ENCODE data around the gene ACOT9. TPM values are rescaled to one million over a fixed set of nuclear protein-coding genes. Genes with fewer than 3 reads are reported as not detected.

The ACOT9 gene
- polyA plus RNA-seq, 1 donor from 2014 or later = 3.1 TPM

GRCh38 chrX:23673108-23673507 lies 70.0 kb downstream of the ACOT9 start:
- Histone ChIP-seq H3F3A (ENCODE audit: insufficient read depth, low read length, poor library complexity, severe bottlenecking) (no peaks in the 10 kb centered on the region), H2AFZ (ENCODE audit: low read depth, low read length) (no peak overlapping the region), H3K36me3 (ENCODE audit: insufficient read depth, low read length) (no peaks in the 10 kb centered on the region), H3K4me2 (ENCODE audit: low read length) (no peak overlapping the region), H4K20me1 (ENCODE audit: insufficient read depth) (no peaks in the 10 kb centered on the region), H3K9me3 (ENCODE audit: low read length) (no peaks in the 10 kb centered on the region), H3K27me3 (ENCODE audit: insufficient read depth, low read depth, low read length) (no peaks in the 10 kb centered on the region), H3K79me2 (replicated peaks; ENCODE audit: insufficient read depth, low read length) (no peaks in the 10 kb centered on the region), H3K9me2 (ENCODE audit: insufficient read depth, low read length) (no peaks in the 10 kb centered on the region), H3K27ac (ENCODE audit: low read length) (no peak overlapping the region), H3K9ac (ENCODE audit: low read length) (no peak overlapping the region), H3K4me3 (ENCODE audit: low read length) (no peak overlapping the region)
- TF ChIP-seq SMC3 (conservative IDR thresholded peaks at IDR 0.05; ENCODE audit: poor library complexity) (no peak), TAF1 (IDR thresholded peaks at IDR 0.05; ENCODE audit: low read depth) (no peak), RAD21 (conservative IDR thresholded peaks at IDR 0.05) (no peak), EP300 (conservative IDR thresholded peaks at IDR 0.05; ENCODE audit: poor library complexity, severe bottlenecking) (no peak), MXI1 (conservative IDR thresholded peaks at IDR 0.05; ENCODE audit: poor library complexity, severe bottlenecking) (no peak), POLR2AphosphoS5 (IDR thresholded peaks at IDR 0.05) (no peak), EZH2 (IDR thresholded peaks at IDR 0.05; ENCODE audit: borderline replicate concordance, insufficient read depth, low read length, poor library complexity, severe bottlenecking) (no peak)
- TF ChIP-seq, protein P1, sequence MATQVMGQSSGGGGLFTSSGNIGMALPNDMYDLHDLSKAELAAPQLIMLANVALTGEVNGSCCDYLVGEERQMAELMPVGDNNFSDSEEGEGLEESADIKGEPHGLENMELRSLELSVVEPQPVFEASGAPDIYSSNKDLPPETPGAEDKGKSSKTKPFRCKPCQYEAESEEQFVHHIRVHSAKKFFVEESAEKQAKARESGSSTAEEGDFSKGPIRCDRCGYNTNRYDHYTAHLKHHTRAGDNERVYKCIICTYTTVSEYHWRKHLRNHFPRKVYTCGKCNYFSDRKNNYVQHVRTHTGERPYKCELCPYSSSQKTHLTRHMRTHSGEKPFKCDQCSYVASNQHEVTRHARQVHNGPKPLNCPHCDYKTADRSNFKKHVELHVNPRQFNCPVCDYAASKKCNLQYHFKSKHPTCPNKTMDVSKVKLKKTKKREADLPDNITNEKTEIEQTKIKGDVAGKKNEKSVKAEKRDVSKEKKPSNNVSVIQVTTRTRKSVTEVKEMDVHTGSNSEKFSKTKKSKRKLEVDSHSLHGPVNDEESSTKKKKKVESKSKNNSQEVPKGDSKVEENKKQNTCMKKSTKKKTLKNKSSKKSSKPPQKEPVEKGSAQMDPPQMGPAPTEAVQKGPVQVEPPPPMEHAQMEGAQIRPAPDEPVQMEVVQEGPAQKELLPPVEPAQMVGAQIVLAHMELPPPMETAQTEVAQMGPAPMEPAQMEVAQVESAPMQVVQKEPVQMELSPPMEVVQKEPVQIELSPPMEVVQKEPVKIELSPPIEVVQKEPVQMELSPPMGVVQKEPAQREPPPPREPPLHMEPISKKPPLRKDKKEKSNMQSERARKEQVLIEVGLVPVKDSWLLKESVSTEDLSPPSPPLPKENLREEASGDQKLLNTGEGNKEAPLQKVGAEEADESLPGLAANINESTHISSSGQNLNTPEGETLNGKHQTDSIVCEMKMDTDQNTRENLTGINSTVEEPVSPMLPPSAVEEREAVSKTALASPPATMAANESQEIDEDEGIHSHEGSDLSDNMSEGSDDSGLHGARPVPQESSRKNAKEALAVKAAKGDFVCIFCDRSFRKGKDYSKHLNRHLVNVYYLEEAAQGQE (IDR thresholded peaks at IDR 0.05; ENCODE audit: borderline replicate concordance) = no peak
- TF ChIP-seq, protein P2, sequence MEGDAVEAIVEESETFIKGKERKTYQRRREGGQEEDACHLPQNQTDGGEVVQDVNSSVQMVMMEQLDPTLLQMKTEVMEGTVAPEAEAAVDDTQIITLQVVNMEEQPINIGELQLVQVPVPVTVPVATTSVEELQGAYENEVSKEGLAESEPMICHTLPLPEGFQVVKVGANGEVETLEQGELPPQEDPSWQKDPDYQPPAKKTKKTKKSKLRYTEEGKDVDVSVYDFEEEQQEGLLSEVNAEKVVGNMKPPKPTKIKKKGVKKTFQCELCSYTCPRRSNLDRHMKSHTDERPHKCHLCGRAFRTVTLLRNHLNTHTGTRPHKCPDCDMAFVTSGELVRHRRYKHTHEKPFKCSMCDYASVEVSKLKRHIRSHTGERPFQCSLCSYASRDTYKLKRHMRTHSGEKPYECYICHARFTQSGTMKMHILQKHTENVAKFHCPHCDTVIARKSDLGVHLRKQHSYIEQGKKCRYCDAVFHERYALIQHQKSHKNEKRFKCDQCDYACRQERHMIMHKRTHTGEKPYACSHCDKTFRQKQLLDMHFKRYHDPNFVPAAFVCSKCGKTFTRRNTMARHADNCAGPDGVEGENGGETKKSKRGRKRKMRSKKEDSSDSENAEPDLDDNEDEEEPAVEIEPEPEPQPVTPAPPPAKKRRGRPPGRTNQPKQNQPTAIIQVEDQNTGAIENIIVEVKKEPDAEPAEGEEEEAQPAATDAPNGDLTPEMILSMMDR (IDR thresholded peaks at IDR 0.05; ENCODE audit: poor library complexity, severe bottlenecking) = no peak

DNA sequence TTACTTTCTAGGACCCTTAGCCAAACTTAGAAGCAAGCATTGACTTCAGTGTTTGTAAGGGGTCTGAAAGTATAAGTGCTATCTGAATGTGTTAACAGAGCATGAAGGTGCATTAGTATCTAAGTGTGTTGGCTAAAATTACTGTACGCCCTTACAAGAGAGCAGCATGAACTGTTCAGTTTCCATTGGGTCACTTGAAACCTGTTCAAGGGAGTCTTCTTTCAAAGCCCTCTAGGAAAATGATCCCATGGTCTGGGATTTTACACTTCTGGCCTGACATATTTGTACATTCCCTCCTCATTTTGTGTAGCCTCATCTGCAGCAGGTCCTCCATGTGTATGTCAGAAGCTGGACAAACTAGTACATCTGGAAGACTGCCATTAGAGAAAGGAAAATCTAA lies 72.5 kb downstream of the ACOT9 start:
- Histone ChIP-seq H3K27ac (ENCODE audit: low read length) (no peak overlapping the region), H3K9ac (ENCODE audit: low read length) (no peak overlapping the region), H2AFZ (ENCODE audit: low read depth, low read length) (no peak overlapping the region), H3K4me3 (ENCODE audit: low read length) (no peak overlapping the region), H3K4me2 (ENCODE audit: low read length) (no peak overlapping the region), H3K9me3 (ENCODE audit: low read length) (no peaks in the 10 kb centered on the region), H3K9me2 (ENCODE audit: insufficient read depth, low read length) (no peaks in the 10 kb centered on the region), H4K20me1 (ENCODE audit: insufficient read depth) (no peaks in the 10 kb centered on the region), H3F3A (ENCODE audit: insufficient read depth, low read length, poor library complexity, severe bottlenecking) (no peaks in the 10 kb centered on the region), H3K27me3 (ENCODE audit: insufficient read depth, low read depth, low read length) (no peaks in the 10 kb centered on the region), H3K36me3 (ENCODE audit: insufficient read depth, low read length) (no peaks in the 10 kb centered on the region), H3K79me2 (replicated peaks; ENCODE audit: insufficient read depth, low read length) (no peaks in the 10 kb centered on the region)
- TF ChIP-seq RAD21 (conservative IDR thresholded peaks at IDR 0.05) (no peak), EZH2 (IDR thresholded peaks at IDR 0.05; ENCODE audit: borderline replicate concordance, insufficient read depth, low read length, poor library complexity, severe bottlenecking) (no peak), MXI1 (conservative IDR thresholded peaks at IDR 0.05; ENCODE audit: poor library complexity, severe bottlenecking) (no peak)
